Transverse colon (tissue), 4 donors: ENCODE results near the gene TTLL12. TPM values are rescaled to one million over a fixed set of nuclear protein-coding genes. Genes with fewer than 3 reads are reported as not detected.
A peak's percentile ranks its signal among the peaks of the same experiment; 100 is the strongest.

Experiments used
- DNase-seq: peaks from one replicate; pipeline ENCODE4 v3.0.0-alpha.2; 2019
- H3K27ac ChIP-seq, 4 donors: fragments of 200-600 bp; sonication (generic); 2 replicates each; pipeline ENCODE4 v1.5.1; 2016 to 2018; ENCODE audit warnings: inconsistent platforms in 4 of 4
- H3K27me3 ChIP-seq: fragments of 200-600 bp; sonication (generic); 2 replicates; pipeline ENCODE4 v1.5.1; 2017; ENCODE audit warnings: inconsistent platforms
- H3K36me3 ChIP-seq, 4 donors: fragments of 200-600 bp; sonication (generic); 2 replicates each; pipeline ENCODE4 v1.5.1; 2017 to 2019; ENCODE audit warnings: inconsistent platforms in 4 of 4
- H3K4me1 ChIP-seq, 4 donors: fragments of 200-600 bp; sonication (generic); 2 replicates each; pipeline ENCODE4 v1.5.1; 2017 to 2020; ENCODE audit warnings: inconsistent platforms in 4 of 4
- H3K4me3 ChIP-seq, 4 donors: fragments of 200-600 bp; sonication (generic); 1 replicate in 1 of 4; 2 replicates in 3 of 4; pipeline versions ENCODE4 v1.5.1 to v1.6.1; 2017 to 2019; ENCODE audit warnings: inconsistent platforms in 4 of 4
- H3K9me3 ChIP-seq, 2 donors: fragments of 200-600 bp; sonication (generic); 2 replicates each; pipeline ENCODE4 v1.5.1; 2017 to 2019; ENCODE audit warnings: inconsistent platforms in 2 of 2
- CTCF ChIP-seq, 5 experiments: fragments of 200-600 bp in 3 of 5; fragments of 450-650 bp in 2 of 5; sonication (generic) in 3 of 5; IDR thresholded peaks; 1 replicate in 2 of 5; 2 replicates in 3 of 5; pipeline ENCODE4 v1.5.1; 2016 to 2017; ENCODE audit warnings: antibody characterized with exemption in 5 of 5, inconsistent platforms in 3 of 5, mild to moderate bottlenecking in 2 of 5, moderate library complexity in 1 of 5
- EP300 ChIP-seq: sonication (generic); formaldehyde crosslinking; IDR thresholded peaks from one replicate; pipeline ENCODE4 v1.6.1; 2017; ENCODE audit warnings: antibody characterized with exemption, low read depth
- POLR2A ChIP-seq: fragments of 450-650 bp; IDR thresholded peaks from one replicate; pipeline ENCODE4 v1.6.1; 2016; ENCODE audit warnings: antibody characterized with exemption, mild to moderate bottlenecking, moderate library complexity
- POLR2AphosphoS5 ChIP-seq, 3 donors: sonication (generic); formaldehyde crosslinking; IDR thresholded peaks; one replicate each; pipeline ENCODE4 v1.6.1; 2016; ENCODE audit warnings: antibody characterized with exemption in 3 of 3
- WGBS, 2 donors: methylation state at CpG; one replicate each; pipeline ENCODE4 v1.1.5; 2018; ENCODE audit warnings: low coverage in 1 of 2; 5-methylcytosine and 5-hydroxymethylcytosine counted together
- in situ Hi-C, 4 donors: fragments of 200-750 bp; cut with MboI; loops; one replicate each; pipeline versions ENCODE4 v1.15.0 to v1.15.1; 2017; ENCODE audit warnings: low sequenced_read_pairs in 3 of 4, low pct_ligation_motif_present in 1 of 4, low pct_unique_long_range_greater_than_20kb in 1 of 4
- intact Hi-C: fragments of 100-400 bp; cut with DNase I; formaldehyde crosslinking; loops from one replicate; pipeline ENCODE4 v1.15.1; 2023; ENCODE audit warnings: low total_unique reads
- total RNA-seq, 4 donors: library from RNA; depleted of rRNA; stranded (reverse); fragments of >200 nt; gene quantifications; one replicate each; pipeline ENCODE4 v1.1.0, GENCODE V29; 2016

Gene TTLL12
- total RNA-seq, 4 donors from 2014 or later = 88.1 to 171 (median 161) TPM

- no peak overlapping the region for H3K27ac ChIP-seq
- in situ Hi-C loops = no loop called here
- intact Hi-C loops = no loop called here
- H3K36me3 ChIP-seq = no peaks in the 10 kb centered on the region
- H3K4me1 ChIP-seq = no peaks in the 10 kb centered on the region
- H3K27me3 ChIP-seq = peaks cover 18% of the 10 kb centered on the region
- no peak overlapping the region for H3K4me3 ChIP-seq
- H3K9me3 ChIP-seq = no peaks in the 10 kb centered on the region
- WGBS, 2 donors = 54 to 59% methylated on average over 4 to 22 of the region's 22 CpGs
- DNase-seq = no peak
- TF ChIP-seq EP300 = no peak
- no peak for TF ChIP-seq POLR2AphosphoS5 (IDR thresholded peaks at IDR 0.05)
- no peak for TF ChIP-seq POLR2A
- no peak for TF ChIP-seq CTCF (IDR thresholded peaks at IDR 0.05)
Observed at GRCh38 chr22:43197271-43197941, 10.5 kb upstream of the TTLL12 start.

GRCh38 chr22:43191831-43192230 is 4.9 kb upstream of the TTLL12 start:
- intact Hi-C loops = no loop called here
- Histone ChIP-seq H3K4me1 (peaks cover 0 to 5% (median 4%) of the 10 kb centered on the region in 4 donors), H3K27ac (no peak overlapping the region), H3K27me3 (peaks cover 18% of the 10 kb centered on the region), H3K4me3 (no peak overlapping the region), H3K36me3 (no peaks in the 10 kb centered on the region), H3K9me3 (no peaks in the 10 kb centered on the region)
- no peak for DNase-seq
- in situ Hi-C loops = no loop called here
- TF ChIP-seq EP300 = no peak
- no peak for TF ChIP-seq POLR2A
- no peak for TF ChIP-seq POLR2AphosphoS5 (IDR thresholded peaks at IDR 0.05)
- no peak for TF ChIP-seq CTCF (IDR thresholded peaks at IDR 0.05)

GRCh38 chr22:43188829-43189545 is 2.1 kb upstream of the TTLL12 start:
- no peak for TF ChIP-seq CTCF (IDR thresholded peaks at IDR 0.05)
- no peak for TF ChIP-seq POLR2A
- TF ChIP-seq EP300 = no peak
- TF ChIP-seq POLR2AphosphoS5 (IDR thresholded peaks at IDR 0.05) = no peak
- H3K36me3 ChIP-seq = no peaks in the 10 kb centered on the region
- H3K27ac ChIP-seq = no peak overlapping the region
- H3K27me3 ChIP-seq = peaks cover 4% of the 10 kb centered on the region
- H3K4me3 ChIP-seq = no peak overlapping the region
- intact Hi-C loops (no loop called here), in situ Hi-C loops (no loop called here)
- no peak for DNase-seq
- H3K9me3 ChIP-seq = no peaks in the 10 kb centered on the region
- 92% methylated on average over 5 of the region's 5 CpGs for WGBS, 2 donors
- peaks cover 0 to 19% (median 17%) of the 10 kb centered on the region in 4 donors for H3K4me1 ChIP-seq

- DNase-seq = peak; percentile 97
- H3K4me1 ChIP-seq = peaks cover 0 to 23% (median 18%) of the 10 kb centered on the region in 4 donors
- intact Hi-C loops (no loop called here), in situ Hi-C loops (no loop called here)
- H3K27me3 ChIP-seq = peaks cover 4% of the 10 kb centered on the region
- peak overlapping the region; percentile 90 to 96 (median 93) for H3K27ac ChIP-seq
- WGBS, 2 donors = 2% methylated on average over 25 of the region's 86 CpGs; no CpG with 5 or more reads in 1 of the 2 donors
- H3K36me3 ChIP-seq = no peaks in the 10 kb centered on the region
- peak overlapping the region; percentile 35 to 60 (median 42) for H3K4me3 ChIP-seq
- peak; percentile 63 to 75 (median 65) for TF ChIP-seq POLR2AphosphoS5 (IDR thresholded peaks at IDR 0.05)
- peak; percentile 34 for TF ChIP-seq EP300
- peak; percentile 41 to 82 (median 66) for TF ChIP-seq CTCF (IDR thresholded peaks at IDR 0.05)
- TF ChIP-seq POLR2A = peak; percentile 62
- H3K9me3 ChIP-seq = no peaks in the 10 kb centered on the region
Observed at GRCh38 chr22:43187171-43188099, 501 bp upstream of the TTLL12 start.
